Measurements from ENCODE around the gene PDE2A.

DNA sequence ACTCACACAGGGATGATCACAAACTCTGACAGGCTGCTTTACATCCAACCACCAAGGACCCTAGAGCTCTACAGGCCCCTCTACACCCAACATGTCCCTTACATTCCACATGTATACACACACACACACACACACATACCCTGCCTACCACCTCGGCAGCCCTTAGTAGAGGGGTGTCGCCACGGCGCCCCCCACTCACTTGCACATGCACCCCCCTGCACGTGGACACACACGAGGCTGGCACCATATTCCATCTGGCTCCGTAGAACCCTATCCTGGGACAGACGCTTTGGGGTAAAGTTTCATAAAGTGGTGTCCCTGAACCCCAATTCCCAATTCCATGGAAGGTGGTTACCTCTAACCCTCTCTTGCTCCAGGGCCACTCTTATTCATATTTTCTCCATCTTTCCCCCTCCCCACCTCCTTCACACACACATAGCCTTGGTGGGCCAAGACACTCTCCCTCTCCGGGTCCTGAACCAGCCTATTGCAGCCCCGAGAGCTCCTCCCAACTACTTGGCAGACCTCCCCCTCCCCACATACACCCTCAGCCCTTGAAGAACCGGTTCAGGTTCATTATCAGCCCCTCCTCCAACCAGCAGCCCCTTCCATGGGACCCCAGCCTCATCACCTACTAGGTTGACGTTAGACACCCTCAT, 809 bp downstream of the PDE2A start:
- TF ChIP-seq GATA2 (IDR thresholded peaks at IDR 0.05; ENCODE audit: low read depth, low read length) (no peak), GATA3 (IDR thresholded peaks at IDR 0.05; ENCODE audit: low read depth, low read length) (no peak)
